Measurements from ENCODE around the gene GMPS.
A peak's percentile ranks its signal among the peaks of the same experiment; 100 is the strongest.
"Not testable (repeated sequence)": the region's sequence is repeated elsewhere in the genome, so short reads cannot be mapped to it uniquely, and the experiment has no call there.

Gene GMPS

DNA sequence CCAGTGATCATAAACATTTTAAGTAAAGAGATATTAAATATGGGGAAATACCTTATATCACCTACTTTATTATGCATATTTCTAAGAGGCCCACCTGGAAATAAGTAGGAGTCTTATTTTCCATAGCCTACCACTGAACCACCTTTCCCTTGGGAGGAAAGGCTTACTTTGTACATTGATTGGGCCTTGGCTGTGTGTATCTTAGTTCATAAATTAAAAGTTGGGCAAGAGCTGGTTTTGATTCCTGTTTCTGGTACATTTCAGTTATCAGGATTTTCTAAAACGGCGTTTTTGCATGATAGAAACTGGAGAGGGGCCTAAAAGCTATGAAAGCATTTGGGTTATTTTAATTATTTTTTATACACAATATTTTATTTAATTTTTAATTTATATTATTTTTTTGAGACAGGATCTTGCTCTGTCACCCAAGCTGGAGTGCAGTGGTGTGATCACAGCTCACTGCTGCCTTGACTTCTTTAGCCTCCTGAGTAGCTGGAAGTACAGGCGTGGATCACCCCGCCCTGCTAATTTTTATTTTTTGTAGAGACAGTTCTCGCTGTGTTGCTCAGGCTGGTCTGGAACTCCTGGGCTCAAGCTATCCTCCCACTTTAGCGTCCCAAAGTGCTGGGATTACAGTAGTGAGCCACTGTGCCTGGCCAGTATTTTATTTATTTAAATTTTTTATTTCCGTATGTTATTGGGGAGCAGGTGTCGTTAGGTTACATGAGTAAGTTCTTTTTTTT is 2.6 kb downstream of the GMPS start:
- Mint-ChIP-seq H3K4me3 (peak overlapping the region; percentile 99), H3K36me3 (ENCODE audit: low read depth) (peaks cover 27% of the 10 kb centered on the region), H3K4me1 (peaks cover 48% of the 10 kb centered on the region), H3K9me3 (no peaks in the 10 kb centered on the region), H3K27ac (no peak overlapping the region), H3K27me3 (ENCODE audit: low read depth, poor library complexity) (no peaks in the 10 kb centered on the region)
- TF ChIP-seq CTCF (IDR thresholded peaks at IDR 0.05), result no peak
- DNase-seq, result no peak

GRCh38 chr3:155876037-155876436 is 5.6 kb downstream of the GMPS start:
- DNase-seq, result no peak

GRCh38 chr3:155876503-155876902 is 6.1 kb downstream of the GMPS start:
- Mint-ChIP-seq H3K27me3 (ENCODE audit: low read depth, poor library complexity) (no peaks in the 10 kb centered on the region), H3K4me3 (no peak overlapping the region), H3K27ac (peak overlapping the region; percentile 8), H3K9me3 (peaks cover 5% of the 10 kb centered on the region), H3K4me1 (peaks cover 36% of the 10 kb centered on the region), H3K36me3 (ENCODE audit: low read depth) (peaks cover 44% of the 10 kb centered on the region)
- TF ChIP-seq CTCF (IDR thresholded peaks at IDR 0.05), result no peak
- no peak for DNase-seq

More at GRCh38 chr3:155876037-155876436, 5.6 kb downstream of the GMPS start:
- Mint-ChIP-seq H3K4me1 (peaks cover 36% of the 10 kb centered on the region), H3K27me3 (ENCODE audit: low read depth, poor library complexity) (no peaks in the 10 kb centered on the region), H3K36me3 (ENCODE audit: low read depth) (peaks cover 44% of the 10 kb centered on the region), H3K9me3 (peaks cover 5% of the 10 kb centered on the region), H3K4me3 (no peak overlapping the region), H3K27ac (peak overlapping the region; percentile 8)
- TF ChIP-seq CTCF (IDR thresholded peaks at IDR 0.05), result no peak

DNA sequence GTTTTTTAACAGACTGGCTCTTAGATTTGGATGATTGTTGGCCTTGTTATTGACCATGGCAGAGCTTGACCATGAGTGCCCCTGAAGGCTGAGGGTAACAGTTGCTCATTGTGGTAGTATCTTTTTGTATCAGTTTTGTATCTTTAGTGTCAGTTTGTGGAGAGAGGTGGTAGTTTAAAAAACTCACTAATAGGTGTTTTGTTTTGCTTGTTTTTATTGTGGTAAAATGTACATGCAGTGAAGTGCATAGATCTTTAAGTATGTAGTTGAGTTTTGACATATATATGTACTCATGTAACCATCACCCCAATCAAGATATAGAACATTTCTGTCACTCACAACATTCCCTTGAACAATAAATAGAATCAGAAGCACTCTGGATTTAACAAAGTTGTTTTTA is 9.8 kb downstream of the GMPS start:
- no peak for DNase-seq
- Mint-ChIP-seq H3K4me3 (no peak overlapping the region), H3K9me3 (peaks cover 5% of the 10 kb centered on the region), H3K27ac (no peak overlapping the region), H3K4me1 (peaks cover 18% of the 10 kb centered on the region), H3K27me3 (ENCODE audit: low read depth, poor library complexity) (no peaks in the 10 kb centered on the region), H3K36me3 (ENCODE audit: low read depth) (peaks cover 27% of the 10 kb centered on the region)
- TF ChIP-seq CTCF (IDR thresholded peaks at IDR 0.05), result no peak

DNA sequence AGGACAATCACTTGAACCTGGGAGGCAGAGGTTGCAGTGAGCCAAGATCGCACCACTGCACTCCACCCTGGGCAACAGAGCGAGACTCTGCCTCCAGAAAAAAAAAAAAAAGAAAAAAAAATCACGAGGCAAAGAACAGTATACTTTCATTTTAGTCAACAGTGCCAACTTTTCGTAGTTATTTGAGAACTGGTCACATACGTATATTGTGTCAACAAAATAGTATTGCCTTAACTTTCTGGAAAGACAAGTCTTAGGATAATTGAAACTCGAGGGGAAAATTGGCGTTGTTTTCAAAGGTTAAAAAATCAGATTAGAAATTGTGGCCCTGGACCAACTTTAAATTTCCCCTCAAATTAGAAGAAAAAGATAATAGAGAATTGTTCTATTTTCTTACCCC is 13.8 kb downstream of the GMPS start:
- no peak overlapping the region for H3K4me3 Mint-ChIP-seq
- H3K36me3 Mint-ChIP-seq (ENCODE audit: low read depth), result peaks cover 15% of the 10 kb centered on the region
- no peaks in the 10 kb centered on the region for H3K27me3 Mint-ChIP-seq (ENCODE audit: low read depth, poor library complexity)
- DNase-seq, result no peak
- peaks cover 5% of the 10 kb centered on the region for H3K4me1 Mint-ChIP-seq
- peaks cover 5% of the 10 kb centered on the region for H3K9me3 Mint-ChIP-seq
- no peak for TF ChIP-seq CTCF (IDR thresholded peaks at IDR 0.05)
- H3K27ac Mint-ChIP-seq, result no peak overlapping the region

DNA sequence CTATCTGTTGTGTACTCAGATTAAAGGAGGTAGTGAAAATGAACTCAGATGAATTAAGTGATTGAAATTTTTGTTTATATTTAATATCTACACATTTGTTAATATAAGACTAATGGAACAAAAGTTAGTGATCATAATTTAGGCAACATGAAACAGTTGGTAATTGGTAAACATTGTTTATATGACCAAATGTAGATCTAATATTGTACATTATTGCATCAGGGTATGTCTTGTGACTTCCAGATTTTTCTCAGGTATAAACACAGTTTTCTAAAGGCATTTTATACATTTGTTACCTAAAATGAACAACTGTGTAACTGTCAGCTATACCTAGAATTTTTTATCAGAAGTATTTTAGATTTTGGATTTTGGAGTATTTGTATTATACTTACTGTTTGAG is 14.8 kb downstream of the GMPS start:
- H3K4me3 Mint-ChIP-seq, result no peak overlapping the region

DNA sequence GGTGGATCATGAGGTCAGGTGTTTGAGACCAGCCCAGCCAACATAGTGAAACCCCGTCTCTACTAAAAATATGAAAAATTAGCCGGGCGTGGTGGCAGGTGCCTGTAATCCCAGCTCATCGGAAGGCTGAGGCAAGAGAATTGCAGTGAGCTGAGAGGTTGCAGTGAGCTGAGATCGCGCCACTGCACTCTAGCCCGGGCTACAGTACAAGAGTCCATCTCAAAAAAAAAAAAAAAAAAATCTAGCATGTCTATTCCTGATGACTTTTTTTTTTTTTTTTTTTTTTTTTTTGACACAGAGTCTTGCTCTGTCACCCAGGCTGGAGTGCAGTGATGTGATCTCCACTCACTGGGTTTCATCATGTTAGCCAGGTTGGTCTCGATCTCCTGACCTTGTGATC is 15.9 kb downstream of the GMPS start:
- H3K27ac Mint-ChIP-seq; DNase-seq; H3K27me3 Mint-ChIP-seq (ENCODE audit: low read depth, poor library complexity); H3K9me3 Mint-ChIP-seq; H3K4me3 Mint-ChIP-seq: not testable (repeated sequence)
- peaks cover 12% of the 10 kb centered on the region for H3K4me1 Mint-ChIP-seq
- H3K36me3 Mint-ChIP-seq (ENCODE audit: low read depth), result peaks cover 13% of the 10 kb centered on the region

More for the DNA sequence above, 14.8 kb downstream of the GMPS start:
- Mint-ChIP-seq H3K36me3 (ENCODE audit: low read depth) (peaks cover 10% of the 10 kb centered on the region), H3K9me3 (peaks cover 2% of the 10 kb centered on the region), H3K27me3 (ENCODE audit: low read depth, poor library complexity) (no peaks in the 10 kb centered on the region), H3K27ac (no peak overlapping the region), H3K4me1 (peaks cover 12% of the 10 kb centered on the region)
- DNase-seq, result no peak
- no peak for TF ChIP-seq CTCF (IDR thresholded peaks at IDR 0.05)

Data from nephron progenitor cell (in vitro differentiated cells).